ENCODE results near the gene TSPAN33. TPM values are rescaled to one million over a fixed set of nuclear protein-coding genes. Genes with fewer than 3 reads are reported as not detected.
A peak's percentile ranks its signal among the peaks of the same experiment; 100 is the strongest.

The TSPAN33 gene
- total RNA-seq, 2 donors from 2014 or later, result 9.8 to 11.1 TPM

DNA sequence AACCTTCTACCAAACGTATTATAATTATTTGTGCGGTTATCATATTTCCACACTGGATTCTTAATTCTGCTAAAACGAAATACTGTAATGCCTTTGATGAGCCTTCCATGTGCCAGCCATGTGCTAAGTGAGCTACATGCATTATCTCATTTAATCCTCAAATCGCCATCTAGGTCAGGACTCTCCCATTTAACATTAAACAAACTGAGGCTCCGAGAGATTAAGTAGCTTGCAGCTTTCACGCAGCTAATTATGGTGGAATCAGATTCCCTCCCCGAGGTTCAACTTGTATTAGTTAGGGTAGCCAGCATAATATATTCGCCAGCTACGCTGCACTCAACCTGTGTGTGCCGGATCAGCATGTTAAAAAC is 798 bp upstream of the TSPAN33 start:
- no peak for DNase-seq (ENCODE audit: low spot score)
- peak overlapping the region in 1 of 2 donors; percentile 62 for H3K4me3 ChIP-seq
- H3K36me3 ChIP-seq, result no peaks in the 10 kb centered on the region
- H3K27me3 ChIP-seq, result no peaks in the 10 kb centered on the region
- no peak for TF ChIP-seq CTCF (IDR thresholded peaks at IDR 0.05)
- peaks cover 0 to 17% of the 10 kb centered on the region in 2 donors for H3K4me1 ChIP-seq
- H3K27ac ChIP-seq, result no peak overlapping the region
- no peaks in the 10 kb centered on the region for H3K9me3 ChIP-seq

GRCh38 chr7:129144834-129145668 is 544 bp downstream of the TSPAN33 start:
- peak in 1 of 2 donors; percentile 44 for TF ChIP-seq CTCF (IDR thresholded peaks at IDR 0.05)
- no peaks in the 10 kb centered on the region for H3K36me3 ChIP-seq
- peak overlapping the region; percentile 55 to 62 for H3K4me3 ChIP-seq
- DNase-seq (ENCODE audit: low spot score), result no peak
- H3K9me3 ChIP-seq, result no peaks in the 10 kb centered on the region
- H3K27me3 ChIP-seq, result no peaks in the 10 kb centered on the region
- H3K27ac ChIP-seq, result peak overlapping the region in 1 of 2 donors; percentile 48
- peaks cover 0 to 20% of the 10 kb centered on the region in 2 donors for H3K4me1 ChIP-seq

DNA sequence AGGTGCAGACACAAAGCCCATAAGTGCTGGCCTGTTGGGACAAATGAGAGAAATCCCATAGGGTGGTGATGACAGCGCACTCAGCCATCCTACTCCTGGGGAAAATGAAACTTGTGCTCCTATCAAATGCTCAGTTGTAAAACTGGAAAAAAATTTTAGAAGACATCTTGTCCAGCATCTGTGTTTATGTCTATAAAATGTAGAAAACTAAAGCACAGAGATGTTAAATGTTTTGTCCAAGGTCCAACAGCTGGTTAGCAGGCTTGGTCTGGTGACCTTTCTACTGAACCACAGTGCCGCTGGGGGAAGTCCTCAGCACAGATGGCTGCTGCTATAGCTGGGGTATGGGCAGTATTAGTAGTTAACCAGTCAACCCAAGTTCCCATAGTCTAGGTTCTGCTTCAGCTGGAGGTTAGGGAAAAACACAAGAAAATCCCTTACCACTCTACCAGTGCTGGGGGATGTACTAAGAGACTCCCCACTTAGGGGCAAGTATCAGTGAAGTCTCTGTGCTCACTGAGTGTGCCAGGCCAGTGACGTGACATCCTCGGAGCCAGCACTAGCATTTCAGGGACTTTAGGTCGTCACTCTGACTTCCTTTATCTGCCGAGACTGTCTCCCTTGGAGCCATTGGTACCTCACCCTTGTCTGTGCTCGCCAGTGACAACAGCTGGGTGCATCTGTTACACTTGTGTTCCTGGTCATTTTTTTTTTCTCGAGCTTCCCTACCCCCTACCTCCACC is 1.9 kb downstream of the TSPAN33 start:
- no peak for DNase-seq (ENCODE audit: low spot score)
- H3K27ac ChIP-seq, result peak overlapping the region; percentile 2 to 4
- H3K36me3 ChIP-seq, result no peaks in the 10 kb centered on the region
- no peaks in the 10 kb centered on the region for H3K9me3 ChIP-seq
- H3K4me3 ChIP-seq, result no peak overlapping the region
- no peak for TF ChIP-seq CTCF (IDR thresholded peaks at IDR 0.05)
- no peaks in the 10 kb centered on the region for H3K27me3 ChIP-seq
- H3K4me1 ChIP-seq, result peaks cover 0 to 23% of the 10 kb centered on the region in 2 donors

DNA sequence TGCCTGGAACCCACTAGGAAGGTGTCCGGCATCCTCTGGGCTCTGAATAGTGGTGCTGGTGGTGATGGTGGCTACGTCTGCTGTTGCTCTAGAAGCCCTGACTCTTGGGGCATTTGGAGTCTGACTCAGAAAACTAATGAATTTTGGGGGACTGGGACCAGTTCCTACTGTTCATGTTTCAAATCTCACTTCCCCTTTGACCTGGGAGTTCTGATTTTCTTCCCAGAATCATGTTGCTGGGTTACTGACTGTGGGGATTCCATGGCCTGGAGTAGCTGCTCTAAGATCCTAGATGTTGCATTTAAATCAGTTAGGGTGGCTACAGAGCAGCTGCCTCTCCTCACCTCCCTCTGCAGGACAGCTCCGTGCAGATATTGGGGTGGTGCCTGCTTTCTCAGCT is 3.2 kb downstream of the TSPAN33 start:
- H3K27ac ChIP-seq, result no peak overlapping the region
- no peak overlapping the region for H3K4me3 ChIP-seq
- no peaks in the 10 kb centered on the region for H3K27me3 ChIP-seq
- no peak for TF ChIP-seq CTCF (IDR thresholded peaks at IDR 0.05)
- no peaks in the 10 kb centered on the region for H3K36me3 ChIP-seq
- H3K9me3 ChIP-seq, result no peaks in the 10 kb centered on the region
- H3K4me1 ChIP-seq, result peaks cover 0 to 23% of the 10 kb centered on the region in 2 donors
- DNase-seq (ENCODE audit: low spot score), result no peak

DNA sequence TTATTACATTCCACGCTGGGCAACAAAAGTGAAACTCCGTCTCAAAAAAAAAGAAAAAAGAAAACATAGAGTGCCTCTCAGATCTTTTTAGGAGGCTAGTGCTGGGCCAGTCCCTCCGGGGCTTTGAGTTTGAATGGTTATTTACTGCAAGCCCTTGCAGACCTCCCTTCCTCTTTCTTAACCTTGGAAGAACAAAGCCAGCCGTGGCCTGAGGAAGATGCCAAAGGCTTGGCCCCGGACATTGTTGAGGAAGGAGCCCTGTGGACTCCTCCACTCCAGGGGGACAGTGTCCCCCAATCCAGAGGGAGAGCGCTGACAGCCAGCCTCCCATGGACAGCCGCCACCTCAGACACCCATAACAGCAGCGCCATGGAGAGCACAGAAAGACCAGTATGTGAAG is 5.0 kb downstream of the TSPAN33 start:
- Histone ChIP-seq H3K27me3 (no peaks in the 10 kb centered on the region), H3K27ac (no peak overlapping the region), H3K4me3 (no peak overlapping the region), H3K36me3 (no peaks in the 10 kb centered on the region), H3K9me3 (no peaks in the 10 kb centered on the region), H3K4me1 (peaks cover 0 to 23% of the 10 kb centered on the region in 2 donors)
- no peak for DNase-seq (ENCODE audit: low spot score)
- TF ChIP-seq CTCF (IDR thresholded peaks at IDR 0.05), result no peak
